ENCODE results near the gene AQP9. TPM values are rescaled to one million over a fixed set of nuclear protein-coding genes. Genes with fewer than 3 reads are reported as not detected.

AQP9 gene
- polyA plus RNA-seq, 2 of the 4 experiments (the other 2 are of a cell fraction), result not detected

- 0 out of 3 replicates have a peak, but pooled peaks cover 4% of the 10 kb centered on the region for H3K4me1 ChIP-seq
- H3K4me3 ChIP-seq, result no peak overlapping the region
- TF ChIP-seq FOSL2 (IDR thresholded peaks at IDR 0.05) (no peak), FOSL2 (CRISPR knock-in tag; IDR thresholded peaks at IDR 0.05) (no peak), GATA3 (IDR thresholded peaks at IDR 0.05; ENCODE audit: borderline replicate concordance) (no peak), POLR2A (IDR thresholded peaks at IDR 0.05; ENCODE audit: low read length) (no peak), ELK1 (IDR thresholded peaks at IDR 0.05; ENCODE audit: low read depth, low read length) (no peak), ZFP36 (IDR thresholded peaks at IDR 0.05; ENCODE audit: borderline replicate concordance, partially characterized antibody) (no peak), KDM1A (IDR thresholded peaks at IDR 0.05; ENCODE audit: low read depth) (no peak), NR3C1 (IDR thresholded peaks at IDR 0.05) (no peak), REST (IDR thresholded peaks at IDR 0.05) (no peak), HOXB13 (CRISPR knock-in tag; IDR thresholded peaks at IDR 0.05; ENCODE audit: low read depth) (no peak)
- DNase-seq (ENCODE audit: low read depth in 1 of 2, low spot score in 1 of 2) (no peak), FAIRE-seq (no peak), ATAC-seq (no peak)
- ChIA-PET POLR2A (no interaction called here), CTCF (no interaction called here)
- H3K27ac ChIP-seq, result no peak overlapping the region
- WGBS (ENCODE audit: missing lambda C conversion rate), result 59% methylated on average over 4 of the region's 4 CpGs
- 0 out of 3 replicates have a peak overlapping the region, but pooled peaks have one; percentile 7 for H3K4me2 ChIP-seq
- H3K9me3 ChIP-seq, result no peaks in the 10 kb centered on the region
Observed at GRCh38 chr15:58146211-58146610, 8.0 kb downstream of the AQP9 start.

GRCh38 chr15:58146749-58147148 lies 8.6 kb downstream of the AQP9 start:
- Histone ChIP-seq H3K9me3 (no peaks in the 10 kb centered on the region), H3K4me1 (0 out of 3 replicates have a peak, but pooled peaks cover 4% of the 10 kb centered on the region), H3K4me2 (0 out of 3 replicates have a peak overlapping the region, but pooled peaks have one; percentile 7), H3K4me3 (no peak overlapping the region), H3K27ac (no peak overlapping the region)
- DNase-seq (ENCODE audit: low read depth in 1 of 2, low spot score in 1 of 2) (peak in 1 of 2 experiments; percentile 7), ATAC-seq (peak in 1 of 2 experiments; percentile 62; a peak in 2 of 6 replicates), FAIRE-seq (no peak)
- WGBS (ENCODE audit: missing lambda C conversion rate), result 34% methylated on average over 7 of the region's 7 CpGs
- TF ChIP-seq PHF8 (IDR thresholded peaks at IDR 0.05; ENCODE audit: borderline replicate concordance, low read depth) (no peak), RNF2 (IDR thresholded peaks at IDR 0.05; ENCODE audit: borderline replicate concordance, low read depth) (no peak), CTCF (IDR thresholded peaks at IDR 0.05) (no peak), FOXS1 (CRISPR knock-in tag; IDR thresholded peaks at IDR 0.05) (no peak), ELK1 (IDR thresholded peaks at IDR 0.05; ENCODE audit: low read depth, low read length) (no peak), CBX2 (IDR thresholded peaks at IDR 0.05; ENCODE audit: borderline replicate concordance, low read depth) (no peak)
- CTCF ChIA-PET, result no interaction called here
- POLR2A ChIA-PET, result no interaction called here
